Measurements from ENCODE around the gene SH3TC2. TPM values are rescaled to one million over a fixed set of nuclear protein-coding genes. Genes with fewer than 3 reads are reported as not detected.

Gene SH3TC2
- total and polyA plus RNA-seq, 12 donors = 0.14 to 1.2 (median 0.46) TPM

GRCh38 chr5:148960070-148960769 is 102.6 kb downstream of the SH3TC2 start:
- intact Hi-C loops (cut with DNase I) = no loop called here
- H3K27ac ChIP-seq = no peak overlapping the region
- 85 to 92% (median 88%) methylated on average over 6 of the region's 6 CpGs for WGBS, 4 donors

GRCh38 chr5:148957591-148958202 is 105.2 kb downstream of the SH3TC2 start:
- Histone ChIP-seq H3K27me3 (no peaks in the 10 kb centered on the region), H3K27ac (no peak overlapping the region), H3K36me3 (replicated peaks in 1 of 2) (no peaks in the 10 kb centered on the region), H3K4me3 (no peak overlapping the region), H3K4me1 (replicated peaks in 1 of 2) (no peaks in the 10 kb centered on the region), H3K9me3 (replicated peaks in 1 of 3) (no peaks in the 10 kb centered on the region)
- peak in 2 of 7 donors; percentile 23 to 34 for DNase-seq
- TF ChIP-seq CTCF (IDR thresholded peaks at IDR 0.05) (peak; percentile 25 to 62 (median 54)), POLR2A (IDR thresholded peaks at IDR 0.05) (no peak)
- WGBS, 4 donors = 14 to 21% (median 16%) methylated on average over 3 of the region's 3 CpGs
- intact Hi-C loops (cut with DNase I) = no loop called here

More at GRCh38 chr5:148960070-148960769, 102.6 kb downstream of the SH3TC2 start:
- H3K4me1 ChIP-seq (replicated peaks in 1 of 2) = no peaks in the 10 kb centered on the region
- no peak for DNase-seq
- H3K27me3 ChIP-seq = no peaks in the 10 kb centered on the region
- no peak overlapping the region for H3K4me3 ChIP-seq
- TF ChIP-seq CTCF (IDR thresholded peaks at IDR 0.05) (no peak), POLR2A (IDR thresholded peaks at IDR 0.05) (no peak)
- H3K9me3 ChIP-seq (replicated peaks in 1 of 3) = no peaks in the 10 kb centered on the region
- no peaks in the 10 kb centered on the region for H3K36me3 ChIP-seq (replicated peaks in 1 of 2)

GRCh38 chr5:148956477-148957385 is 106.1 kb downstream of the SH3TC2 start:
- Histone ChIP-seq H3K4me1 (replicated peaks in 1 of 2) (no peaks in the 10 kb centered on the region), H3K27ac (no peak overlapping the region), H3K9me3 (replicated peaks in 1 of 3) (no peaks in the 10 kb centered on the region), H3K4me3 (no peak overlapping the region), H3K36me3 (replicated peaks in 1 of 2) (no peaks in the 10 kb centered on the region), H3K27me3 (no peaks in the 10 kb centered on the region)
- DNase-seq = no peak
- no peak for TF ChIP-seq POLR2A (IDR thresholded peaks at IDR 0.05)
- TF ChIP-seq CTCF (IDR thresholded peaks at IDR 0.05) = no peak
- intact Hi-C loops (cut with DNase I) = no loop called here
- 57 to 80% (median 76%) methylated on average over 1 to 3 of the region's 3 CpGs for WGBS, 4 donors

MicroRNAs within 50 kb of the gene (microRNA counts, 767-probe panel; counts per million panel counts)
- 0 counts per million in 2 donors for microRNA hsa-miR-584-5p

Small RNA genes lying within 50 kb of the gene (microRNA-seq; reads per million reads assigned to microRNA genes)
- gene MIR584 = 3.1 to 13.9 (median 9.4) reads per million in 3 donors

Small RNA genes lying within 50 kb of the gene (small RNA-seq; reads per million reads assigned to genes)
- 5.0 to 5.6 reads per million in 2 donors for gene MIR584
- 0 reads per million in 2 donors for gene RNU6-732P

Other genes with a start within 250 kb of the SH3TC2 start
- 1 to 10 TPM in 5 of 9 donors, under 1 TPM in 4; 0.18 to 2.2 (median 1.4) TPM for gene ADRB2, start 236.5 kb downstream of the SH3TC2 start, total RNA-seq
- gene ADRB2, start 236.5 kb downstream of the SH3TC2 start, polyA plus RNA-seq = under 1 TPM; 0.24 to 0.54 (median 0.29) TPM
- 10 to 100 TPM in 7 of 9 donors, 1 to 10 TPM in 2; 1.6 to 27.6 (median 16.8) TPM for gene ABLIM3, start 78.4 kb upstream of the SH3TC2 start, total RNA-seq
- 10 to 100 TPM in 2 of 3 donors, 1 to 10 TPM in 1; 8.8 to 10.8 (median 10.4) TPM for gene ABLIM3, start 78.4 kb upstream of the SH3TC2 start, polyA plus RNA-seq
- gene AFAP1L1, start 208.8 kb upstream of the SH3TC2 start, total RNA-seq = 10 to 100 TPM in 3 of 9 donors, 1 to 10 TPM in 6; 6.2 to 13.4 (median 9.6) TPM
- 10 to 100 TPM in 1 of 3 donors, 1 to 10 TPM in 2; 4.3 to 13.4 (median 5.2) TPM for gene AFAP1L1, start 208.8 kb upstream of the SH3TC2 start, polyA plus RNA-seq